ENCODE data around the gene GPR107. TPM values are rescaled to one million over a fixed set of nuclear protein-coding genes. Genes with fewer than 3 reads are reported as not detected.

Gene GPR107
- total and polyA plus RNA-seq, 2 of the 8 experiments (the other 6 are each of a cell fraction or from before 2014, with no cell fraction given) = 19.3 to 30.7 TPM

- TF ChIP-seq EP300 (IDR thresholded peaks at IDR 0.05; ENCODE audit: borderline replicate concordance in 1 of 2, low read depth in 2 of 2, low read length in 2 of 2) = no peak
Measured at GRCh38 chr9:130110596-130111021, 56.9 kb downstream of the GPR107 start (continued).
